ENCODE measurements around the gene MRPL55.
A peak's percentile ranks its signal among the peaks of the same experiment; 100 is the strongest.

The MRPL55 gene

GRCh38 chr1:228139406-228139930, 30.4 kb upstream of the MRPL55 start:
- peak; percentile 61 for TF ChIP-seq YY1 (IDR thresholded peaks at IDR 0.05; ENCODE audit: low read depth)
- TF ChIP-seq TCF12 (IDR thresholded peaks at IDR 0.05; ENCODE audit: low read depth) = no peak
- no peak for TF ChIP-seq EP300 (IDR thresholded peaks at IDR 0.05; ENCODE audit: borderline replicate concordance)

GRCh38 chr1:228136901-228137300, 27.8 kb upstream of the MRPL55 start:
- no peak for TF ChIP-seq EP300 (IDR thresholded peaks at IDR 0.05; ENCODE audit: borderline replicate concordance)
- TF ChIP-seq NFIC (IDR thresholded peaks at IDR 0.05) = no peak
- TF ChIP-seq TCF12 (IDR thresholded peaks at IDR 0.05; ENCODE audit: low read depth) = no peak
- TF ChIP-seq TAF1 (IDR thresholded peaks at IDR 0.05; ENCODE audit: low read depth) = no peak
- TF ChIP-seq RAD21 (IDR thresholded peaks at IDR 0.05; ENCODE audit: low read depth) = no peak
- no peak for TF ChIP-seq USF1 (IDR thresholded peaks at IDR 0.05)
- no peak for TF ChIP-seq YY1 (IDR thresholded peaks at IDR 0.05; ENCODE audit: low read depth)
- no peak for TF ChIP-seq EGR1 (IDR thresholded peaks at IDR 0.05)
- TF ChIP-seq TEAD4 (IDR thresholded peaks at IDR 0.05) = no peak
- no peak for TF ChIP-seq FOXM1 (IDR thresholded peaks at IDR 0.05; ENCODE audit: borderline replicate concordance, low read depth)
- no peak for TF ChIP-seq CEBPB (IDR thresholded peaks at IDR 0.05)
- TF ChIP-seq ZBTB7A (IDR thresholded peaks at IDR 0.05; ENCODE audit: low read depth) = no peak
- no peak for TF ChIP-seq MAX (IDR thresholded peaks at IDR 0.05)
- TF ChIP-seq CREB1 (IDR thresholded peaks at IDR 0.05; ENCODE audit: low read depth) = no peak
- TF ChIP-seq REST (IDR thresholded peaks at IDR 0.05; ENCODE audit: low read depth) = no peak

- TF ChIP-seq TEAD4 (IDR thresholded peaks at IDR 0.05) (no peak), USF1 (IDR thresholded peaks at IDR 0.05) (no peak)
Measured at GRCh38 chr1:228134591-228134990, 25.5 kb upstream of the MRPL55 start.

GRCh38 chr1:228131766-228132165, 22.7 kb upstream of the MRPL55 start:
- TF ChIP-seq TEAD4 (IDR thresholded peaks at IDR 0.05) (no peak), NFIC (IDR thresholded peaks at IDR 0.05) (no peak), REST (IDR thresholded peaks at IDR 0.05; ENCODE audit: low read depth) (no peak), ZBTB7A (IDR thresholded peaks at IDR 0.05; ENCODE audit: low read depth) (no peak), TAF1 (IDR thresholded peaks at IDR 0.05; ENCODE audit: low read depth) (no peak), FOXM1 (IDR thresholded peaks at IDR 0.05; ENCODE audit: borderline replicate concordance, low read depth) (no peak), YY1 (IDR thresholded peaks at IDR 0.05; ENCODE audit: low read depth) (no peak), TCF12 (IDR thresholded peaks at IDR 0.05; ENCODE audit: low read depth) (no peak), EP300 (IDR thresholded peaks at IDR 0.05; ENCODE audit: borderline replicate concordance) (no peak), EGR1 (IDR thresholded peaks at IDR 0.05) (no peak), CEBPB (IDR thresholded peaks at IDR 0.05) (no peak)

- TF ChIP-seq NFIC (IDR thresholded peaks at IDR 0.05) (no peak), CEBPB (IDR thresholded peaks at IDR 0.05) (no peak), USF1 (IDR thresholded peaks at IDR 0.05) (no peak), EP300 (IDR thresholded peaks at IDR 0.05; ENCODE audit: borderline replicate concordance) (no peak), RAD21 (IDR thresholded peaks at IDR 0.05; ENCODE audit: low read depth) (no peak), CREB1 (IDR thresholded peaks at IDR 0.05; ENCODE audit: low read depth) (no peak), EGR1 (IDR thresholded peaks at IDR 0.05) (no peak), FOXM1 (IDR thresholded peaks at IDR 0.05; ENCODE audit: borderline replicate concordance, low read depth) (no peak), TCF12 (IDR thresholded peaks at IDR 0.05; ENCODE audit: low read depth) (no peak), REST (IDR thresholded peaks at IDR 0.05; ENCODE audit: low read depth) (no peak), YY1 (IDR thresholded peaks at IDR 0.05; ENCODE audit: low read depth) (no peak), TEAD4 (IDR thresholded peaks at IDR 0.05) (no peak), MAX (IDR thresholded peaks at IDR 0.05) (no peak)
Measured at GRCh38 chr1:228125185-228125584, 16.1 kb upstream of the MRPL55 start.
